ENCODE data around the gene CYP1A1.

Gene CYP1A1

DNA sequence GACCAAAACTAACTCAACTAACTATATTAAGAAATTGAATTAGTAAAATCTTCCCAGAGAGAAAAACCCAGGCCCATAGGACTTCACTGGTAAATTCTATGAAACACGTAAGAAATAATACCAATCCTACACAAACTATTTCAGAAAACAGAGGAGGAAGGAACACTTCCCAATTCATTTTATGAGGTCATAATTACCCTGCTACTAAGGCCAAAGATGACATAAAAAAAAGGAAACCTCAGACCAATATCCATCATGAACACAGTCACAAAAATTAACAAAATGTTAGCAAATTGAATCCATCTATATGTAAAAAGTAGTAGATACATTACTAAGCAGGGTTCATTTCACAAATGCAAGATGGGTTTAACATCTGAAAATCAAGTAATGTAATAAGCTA, 33.0 kb downstream of the CYP1A1 start:
- DNase-seq (ENCODE audit: low read depth): no peak

GRCh38 chr15:74683758-74684157, 41.6 kb downstream of the CYP1A1 start:
- no peak for DNase-seq (ENCODE audit: low read depth)

DNA sequence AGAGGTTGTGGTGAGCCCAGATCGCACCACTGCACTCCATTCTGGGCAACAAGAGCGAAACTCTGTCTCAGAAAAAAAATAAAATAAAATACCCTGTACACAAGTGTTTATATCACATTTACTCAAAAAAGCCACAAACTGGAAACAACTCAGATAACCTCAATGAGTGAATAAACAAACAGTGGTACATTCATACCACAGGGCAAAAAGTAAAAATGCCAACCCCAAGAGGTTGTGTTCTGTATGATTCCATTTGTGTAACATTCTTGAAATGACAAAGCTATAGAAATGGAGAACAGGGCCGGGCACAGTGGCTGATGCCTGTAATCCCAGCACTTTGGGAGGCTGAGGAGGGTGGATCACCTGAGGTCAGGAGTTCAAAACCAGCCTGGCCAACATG, 42.4 kb downstream of the CYP1A1 start:
- DNase-seq (ENCODE audit: low read depth): no peak

GRCh38 chr15:74680456-74680855, 44.9 kb downstream of the CYP1A1 start:
- DNase-seq (ENCODE audit: low read depth): no peak

- DNase-seq (ENCODE audit: low read depth): no peak
These were observed 48.5 kb downstream of the CYP1A1 start for GRCh38 chr15:74676801-74677200.

GRCh38 chr15:74674161-74674560, 51.2 kb downstream of the CYP1A1 start:
- no peak for DNase-seq (ENCODE audit: low read depth)

- no peak for DNase-seq (ENCODE audit: low read depth)
These were observed 55.7 kb downstream of the CYP1A1 start for GRCh38 chr15:74669627-74670026.

All from CMK (cell line).